Stimulated activated CD4-positive, alpha-beta T cell treated with anti-CD3 and anti-CD28 coated beads, Interleukin-2, amount 100 ng/mL, for 24 hours (primary cell): Measurements from ENCODE around the gene PGLYRP2.

ENCODE experiments used
- DNase-seq, 2 donors: peaks; one replicate each; pipeline ENCODE4 v3.0.0-alpha.2; 2020

Gene PGLYRP2

DNA sequence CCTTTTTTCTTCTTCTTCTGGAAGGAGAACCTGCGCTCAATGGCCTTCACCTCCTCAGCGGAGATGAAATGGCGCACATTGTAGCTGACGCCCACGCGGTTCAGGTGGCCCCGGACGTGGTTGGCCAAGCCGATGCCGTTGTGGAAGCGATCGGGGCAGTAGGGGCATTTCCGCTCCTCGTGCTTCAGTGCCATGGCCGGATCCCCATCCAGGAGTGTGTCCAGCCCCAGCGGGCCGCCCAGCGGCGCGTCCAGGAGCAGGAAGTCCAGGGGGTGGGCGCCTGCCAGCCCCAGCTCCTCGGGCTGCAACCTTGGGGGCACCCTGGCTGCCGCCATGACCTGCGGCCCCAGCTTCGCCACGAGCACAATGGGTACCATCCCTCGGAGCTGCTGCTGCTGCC, 40.7 kb downstream of the PGLYRP2 start:
- DNase-seq = no peak

- no peak for DNase-seq
Observed at GRCh38 chr19:15438124-15438496, 41.2 kb downstream of the PGLYRP2 start.

GRCh38 chr19:15437355-15438123, 41.8 kb downstream of the PGLYRP2 start:
- no peak for DNase-seq

DNA sequence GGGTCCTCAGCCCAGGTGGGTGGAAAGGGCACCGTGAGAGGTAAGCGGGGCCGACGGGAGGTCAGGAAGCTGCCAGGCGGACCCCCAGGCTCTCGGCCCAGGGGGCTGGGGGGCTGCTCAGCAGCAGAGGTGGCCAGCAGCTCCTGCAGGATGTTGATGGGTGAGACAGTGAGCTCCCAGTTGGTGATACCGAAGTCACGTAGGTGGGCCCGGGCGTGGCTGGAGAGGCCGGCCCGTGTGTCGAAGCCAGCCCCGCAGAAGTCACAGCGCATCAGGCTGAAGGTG, 42.5 kb downstream of the PGLYRP2 start:
- DNase-seq = no peak

DNA sequence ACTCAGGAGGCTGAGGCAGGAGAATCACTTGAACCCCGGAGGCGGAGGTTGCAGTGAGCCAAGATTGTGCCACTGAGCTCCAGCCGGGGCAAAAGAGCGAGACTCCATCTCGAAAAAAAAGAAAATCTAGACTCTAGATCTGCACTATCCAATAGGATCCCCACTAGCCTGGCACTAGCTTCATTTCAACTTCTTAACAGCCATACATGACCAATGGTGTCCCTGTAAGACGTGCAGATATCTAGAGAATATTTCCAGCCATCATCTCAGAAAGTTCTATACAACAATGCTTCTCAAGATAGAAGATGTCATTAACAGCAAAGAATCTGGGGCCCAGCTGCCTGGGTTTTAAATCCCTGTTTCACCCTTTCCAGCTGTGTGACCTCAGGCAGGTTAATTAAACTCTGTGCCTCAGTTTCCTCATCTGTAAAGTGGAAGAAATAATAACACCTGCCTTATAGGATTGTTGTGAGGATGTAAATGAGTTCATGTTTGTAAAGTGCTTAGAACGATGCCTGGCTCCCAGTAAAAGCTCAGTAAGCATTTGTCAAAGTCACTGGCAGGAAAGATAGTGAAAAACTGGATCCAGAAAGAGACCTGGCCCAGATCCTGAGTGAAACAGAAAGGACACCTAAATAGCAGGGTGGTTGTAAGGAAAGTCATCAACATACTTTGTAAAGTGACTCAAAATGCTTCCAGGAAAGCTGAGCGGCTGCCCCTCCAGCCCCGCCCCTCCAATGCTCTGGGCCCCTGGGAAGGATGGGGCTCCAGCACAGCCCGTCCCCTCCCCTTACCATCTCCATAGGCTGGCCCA, 43.1 kb downstream of the PGLYRP2 start:
- DNase-seq = no peak

- no peak for DNase-seq
Observed at GRCh38 chr19:15433519-15434069, 45.7 kb downstream of the PGLYRP2 start.

DNA sequence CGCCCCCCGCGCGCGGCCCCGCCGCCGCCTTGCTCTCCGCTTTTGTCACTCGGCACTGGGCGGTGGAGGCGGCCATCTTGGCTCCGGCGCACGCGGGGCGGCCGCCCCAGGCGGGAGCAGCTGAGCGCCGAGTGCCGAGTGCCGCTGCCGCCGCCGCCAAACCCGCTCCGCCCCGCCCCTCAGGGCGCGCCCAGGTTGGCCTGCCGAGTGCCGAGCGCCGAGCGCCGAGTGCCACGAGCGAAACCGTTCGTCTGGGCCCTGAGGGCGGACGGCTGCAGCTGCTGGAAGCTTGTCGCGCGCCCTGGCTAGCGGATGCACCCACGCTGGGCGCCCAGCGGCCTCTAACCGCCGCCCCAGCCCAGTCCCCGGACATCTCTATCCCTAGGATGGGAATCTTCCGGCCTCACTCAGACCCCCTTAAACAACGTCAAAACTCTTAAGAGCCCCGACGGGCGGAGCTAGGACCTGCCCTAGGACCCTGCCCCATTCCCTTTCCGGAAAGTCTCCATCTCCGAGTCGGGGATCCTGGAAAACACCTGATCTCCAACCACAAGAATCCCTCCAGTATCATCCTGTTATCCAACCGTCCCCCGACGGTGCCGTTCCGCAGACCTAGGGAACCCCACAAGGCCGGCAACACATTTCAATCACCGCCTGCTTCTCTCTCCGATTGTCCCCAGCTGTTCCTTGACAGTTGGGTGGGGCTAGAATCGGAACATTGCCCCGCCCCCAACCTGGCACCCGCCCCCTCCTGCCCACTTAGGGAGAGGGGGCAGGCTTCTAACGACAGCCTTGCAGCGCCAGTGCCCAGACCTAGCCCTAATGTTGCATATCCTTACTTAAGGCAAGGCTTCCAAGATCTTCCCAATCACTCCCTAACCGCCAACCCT, 46.4 kb downstream of the PGLYRP2 start:
- peak; percentile 93 to 95 for DNase-seq

- DNase-seq = peak; percentile 45 to 50
Observed at GRCh38 chr19:15432018-15432494, 47.2 kb downstream of the PGLYRP2 start.

DNA sequence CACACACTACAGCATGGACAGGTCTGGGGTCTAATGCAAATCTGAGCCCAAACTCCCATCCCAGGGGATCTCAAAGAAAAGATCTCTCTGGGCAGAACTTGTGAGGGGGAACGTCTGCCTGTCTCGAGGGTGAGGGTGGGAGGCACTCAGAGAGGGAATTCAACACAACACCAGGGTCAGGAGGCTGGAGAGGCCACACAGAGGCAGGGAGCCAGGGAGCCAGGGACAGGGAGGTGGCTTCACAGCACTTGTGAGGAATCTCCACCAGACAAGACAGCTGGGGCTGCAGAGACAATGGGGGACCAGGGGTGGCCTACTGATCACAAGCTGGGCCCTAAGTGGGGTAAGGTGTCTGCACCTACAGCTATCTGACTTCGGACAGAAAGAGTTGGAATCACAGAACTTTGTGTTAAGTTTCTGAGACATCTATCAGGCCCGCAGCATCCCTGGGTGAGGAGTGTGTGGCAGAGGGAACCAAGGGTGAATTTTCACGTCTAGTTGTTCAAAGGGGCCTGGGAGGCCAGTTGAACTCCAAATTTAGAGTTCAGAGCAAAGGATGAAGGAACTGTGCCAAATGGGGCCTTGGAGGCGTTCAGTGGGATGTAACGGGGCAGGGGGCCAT, 47.8 kb downstream of the PGLYRP2 start:
- no peak for DNase-seq

DNA sequence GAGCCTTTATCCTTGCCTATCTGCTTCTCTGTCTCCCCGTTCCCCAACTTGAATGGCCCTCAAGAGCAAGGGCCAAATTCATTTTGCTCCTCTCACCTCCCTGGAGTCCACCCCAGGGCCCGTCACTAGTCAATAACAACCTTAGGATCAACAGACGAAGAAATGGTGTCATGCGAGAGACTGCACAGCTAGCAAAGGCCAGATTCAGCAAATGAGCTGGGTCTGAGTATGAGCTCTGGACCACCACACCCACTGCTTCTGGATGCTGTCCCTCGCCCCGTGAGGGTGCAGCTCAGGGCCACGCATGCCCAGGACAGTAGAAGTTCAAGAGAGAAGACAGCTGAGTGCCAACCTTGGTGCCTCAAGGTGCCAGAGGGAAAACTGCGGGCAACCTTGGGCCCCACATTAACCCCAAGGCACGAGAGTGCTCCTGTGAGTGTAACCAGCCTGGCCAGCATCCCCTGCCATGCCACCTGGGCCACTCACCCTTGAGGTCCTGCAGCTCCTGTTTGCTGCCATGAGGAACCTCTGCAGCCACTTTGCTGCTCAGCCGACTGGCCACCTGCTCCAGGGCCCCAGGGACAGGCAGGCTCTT, 48.7 kb downstream of the PGLYRP2 start:
- no peak for DNase-seq

DNA sequence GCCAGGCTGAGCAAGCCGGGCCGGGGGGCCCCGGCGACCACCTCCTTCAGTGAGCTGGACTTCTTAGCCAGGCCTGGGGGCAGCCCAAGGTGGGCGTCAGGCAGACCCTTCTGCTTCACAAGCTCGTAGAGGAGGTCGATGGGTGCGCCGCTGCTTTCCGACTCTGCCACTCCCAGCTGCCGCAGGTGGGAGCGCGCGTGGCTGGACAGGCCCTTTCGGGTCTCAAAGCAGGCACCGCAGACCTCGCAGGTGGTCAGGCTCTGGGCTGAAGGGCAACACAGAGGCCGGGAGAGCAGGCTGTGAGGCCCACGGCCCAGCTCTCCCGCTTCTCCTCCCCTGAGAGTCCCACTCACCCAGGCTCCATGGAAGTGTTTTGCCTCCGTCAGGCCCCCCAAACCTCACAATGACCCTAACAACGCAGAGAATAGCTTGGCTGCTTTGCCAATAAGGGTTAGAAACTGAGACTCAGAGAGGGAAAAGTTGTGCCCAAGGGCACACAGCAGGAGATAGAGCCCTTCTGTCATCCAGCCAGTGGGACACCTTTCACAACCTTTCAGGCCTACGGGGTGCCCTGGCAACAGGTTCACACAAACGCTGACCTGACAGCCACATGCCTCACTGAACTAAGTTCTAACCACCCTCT, 49.4 kb downstream of the PGLYRP2 start:
- no peak for DNase-seq

DNA sequence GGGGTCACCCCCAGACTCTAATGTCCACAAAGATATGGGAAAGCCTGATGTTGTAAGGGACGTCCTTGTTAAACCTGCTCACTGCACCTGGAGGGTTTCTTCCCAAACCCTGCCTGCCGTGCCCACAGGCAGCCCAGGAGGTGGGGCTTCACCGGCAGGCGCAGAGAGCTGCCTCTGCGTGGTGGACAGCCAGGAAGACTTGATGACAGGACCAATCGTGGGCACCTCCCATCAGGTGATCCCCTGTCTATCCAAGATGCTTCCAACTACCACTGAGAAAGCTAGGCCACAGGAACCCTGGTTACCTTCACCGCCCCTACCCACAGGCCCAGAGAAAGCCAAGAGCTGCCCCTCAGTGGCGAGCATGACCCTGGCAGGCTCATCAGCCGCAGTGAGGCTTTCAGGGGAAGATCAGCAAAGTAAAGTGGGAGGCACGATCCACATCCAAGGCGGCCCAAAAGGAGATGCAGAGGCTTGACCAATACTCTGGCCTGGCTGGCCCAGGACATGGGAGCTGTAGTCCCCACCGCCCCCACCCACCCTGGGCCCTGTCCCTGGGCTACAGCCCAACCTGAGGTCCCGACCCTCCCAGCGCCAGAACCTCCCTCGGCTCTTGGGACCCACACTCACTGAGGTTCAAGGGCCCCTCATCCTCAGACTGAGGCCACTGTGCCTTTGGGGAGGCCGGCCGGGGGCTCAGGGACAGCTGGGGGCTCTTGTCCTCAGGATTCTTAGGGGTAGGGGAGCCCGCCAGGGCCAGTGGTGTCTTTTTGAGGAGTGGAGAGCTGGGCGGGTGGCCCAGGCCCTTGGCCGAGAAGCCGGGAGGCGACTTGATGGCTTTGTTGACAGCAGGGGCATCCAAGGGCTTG, 50.1 kb downstream of the PGLYRP2 start:
- no peak for DNase-seq

- no peak for DNase-seq
Observed at GRCh38 chr19:15427991-15428471, 51.3 kb downstream of the PGLYRP2 start.

- no peak for DNase-seq
Observed at GRCh38 chr19:15427350-15427700, 52.0 kb downstream of the PGLYRP2 start.

GRCh38 chr19:15426485-15427349, 52.6 kb downstream of the PGLYRP2 start:
- no peak for DNase-seq

- DNase-seq = no peak
Observed at GRCh38 chr19:15425321-15425950, 53.9 kb downstream of the PGLYRP2 start.

DNA sequence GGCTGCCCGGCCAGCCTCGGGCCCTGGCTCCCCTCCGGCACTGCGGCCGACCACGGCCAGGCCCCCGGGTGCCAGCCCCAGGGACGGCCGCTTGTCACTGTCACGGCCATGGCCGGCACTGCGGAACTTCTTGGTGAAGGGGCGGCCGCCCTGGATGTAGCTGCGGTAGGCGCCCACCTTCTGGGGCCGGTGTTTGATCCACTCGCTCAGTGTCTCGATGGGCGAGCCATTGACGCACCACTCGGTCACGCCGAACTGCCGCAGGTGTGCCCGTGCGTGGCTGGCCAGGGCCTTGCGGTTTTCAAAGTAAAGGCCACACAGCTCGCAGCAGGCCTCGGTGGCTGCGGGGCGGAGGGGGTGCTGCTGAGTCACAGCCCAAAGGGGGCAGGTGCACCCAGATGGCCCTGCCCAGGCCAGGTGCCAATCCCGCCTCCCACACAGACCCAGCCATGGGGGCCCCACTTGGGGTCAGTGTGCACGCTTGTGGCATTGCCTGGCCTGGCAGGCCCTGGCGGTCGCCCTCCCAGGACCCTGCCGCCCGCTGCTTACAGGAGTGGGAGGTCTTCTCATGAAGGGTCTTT, 54.5 kb downstream of the PGLYRP2 start:
- no peak for DNase-seq

- no peak for DNase-seq
Observed at GRCh38 chr19:15424121-15424520, 55.2 kb downstream of the PGLYRP2 start.

DNA sequence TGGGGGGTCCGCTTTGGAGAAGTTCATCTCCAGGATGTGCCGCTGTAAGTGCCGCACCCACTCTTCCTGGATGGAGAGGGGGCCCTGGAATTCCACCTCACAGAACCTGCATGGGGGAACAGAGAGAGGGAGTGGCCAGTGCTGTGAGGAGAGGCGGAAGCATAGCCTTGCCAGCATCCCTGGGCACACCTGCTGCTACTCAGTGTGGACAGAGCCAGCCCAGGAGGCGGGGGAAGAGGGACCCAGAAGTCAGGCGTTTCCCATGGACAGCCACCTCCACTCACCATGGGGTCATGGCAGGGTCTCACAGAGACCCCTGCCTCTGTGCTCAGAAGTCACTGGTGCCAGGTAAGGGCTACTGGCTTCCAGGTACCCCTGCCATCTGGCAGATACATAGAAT, 56.2 kb downstream of the PGLYRP2 start:
- DNase-seq = no peak
